ENCODE data around the gene ELK4.

ELK4 gene, protein sequence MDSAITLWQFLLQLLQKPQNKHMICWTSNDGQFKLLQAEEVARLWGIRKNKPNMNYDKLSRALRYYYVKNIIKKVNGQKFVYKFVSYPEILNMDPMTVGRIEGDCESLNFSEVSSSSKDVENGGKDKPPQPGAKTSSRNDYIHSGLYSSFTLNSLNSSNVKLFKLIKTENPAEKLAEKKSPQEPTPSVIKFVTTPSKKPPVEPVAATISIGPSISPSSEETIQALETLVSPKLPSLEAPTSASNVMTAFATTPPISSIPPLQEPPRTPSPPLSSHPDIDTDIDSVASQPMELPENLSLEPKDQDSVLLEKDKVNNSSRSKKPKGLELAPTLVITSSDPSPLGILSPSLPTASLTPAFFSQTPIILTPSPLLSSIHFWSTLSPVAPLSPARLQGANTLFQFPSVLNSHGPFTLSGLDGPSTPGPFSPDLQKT

DNA sequence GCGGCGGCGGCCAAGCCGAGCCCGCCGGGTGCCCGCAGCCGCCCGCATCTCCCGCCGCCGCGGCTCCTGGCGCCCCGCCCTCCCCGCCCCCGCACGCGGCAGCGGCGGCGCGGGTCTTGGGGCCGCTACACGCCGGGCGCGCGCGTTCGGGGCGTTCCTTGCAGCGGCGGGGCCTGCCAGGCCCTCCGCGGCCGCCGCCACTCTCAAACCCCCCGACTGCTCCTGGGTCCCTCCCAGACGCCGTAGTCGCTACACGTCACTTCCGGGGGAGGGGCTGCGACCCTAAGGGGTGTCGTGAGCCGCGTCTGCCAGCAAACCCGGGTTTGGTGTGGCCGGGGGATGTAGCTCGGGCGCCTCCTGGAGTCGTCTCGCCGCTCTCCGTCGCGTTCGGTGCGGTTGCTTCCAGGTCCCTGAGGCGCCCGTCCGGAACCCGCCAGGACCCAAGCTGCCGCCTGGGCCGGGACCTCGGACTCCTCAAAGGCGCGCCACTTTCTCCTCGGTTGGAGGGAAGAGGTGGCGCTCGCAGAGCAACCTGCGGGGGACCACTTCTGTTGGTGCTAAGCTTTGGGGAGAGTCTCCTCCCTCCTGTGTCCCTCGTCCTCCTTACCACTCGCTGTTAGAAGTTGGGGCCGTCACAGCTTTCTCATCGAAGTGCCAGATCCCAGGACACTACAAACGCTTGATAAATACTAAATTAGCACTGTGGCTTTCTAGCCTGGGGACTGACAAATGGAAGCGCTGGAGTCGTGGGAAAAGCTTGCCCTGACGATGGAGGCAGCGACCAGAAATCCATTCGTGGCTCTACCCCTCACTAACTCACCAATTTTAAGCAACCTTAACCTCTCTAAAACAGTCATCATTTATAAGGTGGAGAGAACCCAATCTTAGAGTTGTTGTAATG lies at the start of gene ELK4:
Gene ELK4 (minus strand): TSS at position 244 of the 901 bp plus-strand sequence. CDS start 8,129 bp downstream, outside the sequence.
- Histone ChIP-seq H3K4me3 (peak within 1 kb of the TSS; percentile 47 to 77 (median 67)), H3K27ac (peak within 1 kb of the TSS; percentile 82 to 99 (median 95))

DNA sequence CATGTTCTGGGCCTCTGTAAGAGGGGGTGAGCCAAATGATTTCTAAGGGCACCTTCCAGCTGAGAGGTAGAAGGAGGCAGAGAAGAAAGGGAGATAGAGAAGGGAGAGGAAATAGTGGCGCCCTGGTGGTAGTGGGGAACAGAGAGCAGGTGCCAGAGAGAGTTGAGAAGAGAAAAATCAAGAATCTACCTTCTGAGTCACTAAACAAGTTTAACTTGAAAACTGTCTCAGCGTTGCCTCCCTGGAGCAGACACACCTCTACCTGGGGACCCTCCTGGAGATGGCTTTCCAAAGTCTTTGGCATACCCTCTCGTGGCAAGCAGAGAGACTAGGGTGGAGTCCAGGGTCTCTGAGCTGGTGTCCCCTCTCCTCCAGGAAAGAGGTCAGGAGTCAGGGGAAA lies 49.6 kb upstream of the ELK4 start:
- Histone ChIP-seq H3K4me3 (no peak overlapping the region), H3K27ac (no peak overlapping the region)

DNA sequence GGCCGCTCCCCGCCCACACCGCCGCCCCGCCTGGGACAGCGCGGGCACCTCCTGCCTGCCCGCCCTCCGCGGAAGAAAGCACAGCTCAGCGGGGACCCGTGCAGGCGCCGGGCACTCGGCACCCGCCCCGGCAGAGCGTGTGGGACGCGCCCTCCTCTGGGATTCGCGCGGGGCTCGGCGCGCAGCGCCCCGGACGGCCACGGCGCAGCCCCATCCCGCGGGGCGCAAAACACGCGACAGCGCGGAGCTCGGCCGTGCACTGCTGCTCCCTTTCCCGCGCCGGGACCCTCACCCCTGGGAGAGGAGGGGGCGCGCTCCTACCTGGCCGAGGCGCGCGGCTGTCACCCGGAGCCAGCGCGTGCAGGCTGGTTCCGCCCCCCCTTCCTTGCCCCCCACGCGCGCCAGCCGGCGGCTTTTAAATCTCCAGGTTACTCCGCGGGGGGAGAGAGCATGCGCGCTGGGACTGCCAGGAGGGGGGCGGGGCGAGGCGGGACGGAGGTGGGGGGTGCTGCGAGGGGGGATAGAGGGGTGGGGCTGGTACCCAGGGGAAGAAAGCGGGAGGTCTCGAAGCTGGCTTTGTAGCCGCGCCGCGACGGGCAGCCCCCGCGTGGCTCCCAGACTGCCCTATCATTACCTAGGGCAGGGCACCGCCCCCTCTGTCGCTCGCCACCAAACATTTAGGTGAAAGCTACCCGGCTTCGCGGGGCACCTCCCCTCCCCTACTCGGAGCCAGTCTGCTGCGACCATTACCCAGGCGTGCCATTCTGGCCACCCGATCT lies 48.5 kb upstream of the ELK4 start, which contains the start of gene SLC45A3:
Gene SLC45A3 (minus strand): TSS at position 437 of the 779 bp plus-strand sequence. CDS start 15,853 bp downstream, outside the sequence.
- Histone ChIP-seq H3K4me3 (peak within 1 kb of the TSS; percentile 62 to 79 (median 68)), H3K27ac (peak within 1 kb of the TSS in 15 of 21 experiments; percentile 12 to 70 (median 60))

DNA sequence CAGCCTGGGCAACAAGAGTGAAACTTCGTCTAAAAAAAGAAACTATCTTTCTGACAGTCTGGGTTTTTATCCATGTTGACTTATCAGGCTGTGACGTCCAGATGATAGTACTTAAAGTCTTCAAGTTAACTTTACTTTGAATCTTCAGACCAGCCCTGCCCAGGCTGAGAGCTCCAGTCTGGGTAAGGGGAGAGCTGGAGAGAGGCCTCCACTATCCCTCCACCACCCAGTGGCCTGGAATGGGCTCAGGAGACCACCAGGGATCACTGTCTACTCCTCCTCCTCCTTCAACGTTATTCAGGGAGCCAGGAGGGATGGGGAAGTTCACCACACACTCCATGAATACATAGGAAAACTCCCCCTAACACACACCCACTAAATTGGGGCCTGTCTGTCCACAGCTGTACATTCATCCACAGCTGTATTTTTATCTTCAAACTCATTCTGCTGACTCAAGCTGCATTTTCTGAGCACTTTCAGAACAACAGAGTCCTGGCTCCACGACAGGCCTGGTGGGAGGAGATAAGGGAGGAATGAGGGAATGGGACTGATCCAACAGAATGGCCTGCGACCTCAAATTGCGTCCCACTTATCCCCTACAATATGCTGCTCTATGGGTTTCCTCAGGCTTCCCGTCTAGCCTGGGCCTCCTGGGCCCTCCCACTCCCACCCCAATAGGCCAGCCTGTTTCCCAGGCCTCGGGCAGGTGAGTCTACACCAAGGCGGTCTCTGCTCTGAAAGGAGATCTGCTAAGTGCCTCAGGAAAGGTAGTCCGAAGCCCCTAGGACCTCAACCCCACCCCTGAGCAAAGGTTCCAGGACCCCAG lies 46.7 kb upstream of the ELK4 start:
- Histone ChIP-seq H3K4me3 (peak overlapping the region in 1 of 7 experiments; percentile 71), H3K27ac (peak overlapping the region in 4 of 21 experiments; percentile 11 to 64 (median 64))

DNA sequence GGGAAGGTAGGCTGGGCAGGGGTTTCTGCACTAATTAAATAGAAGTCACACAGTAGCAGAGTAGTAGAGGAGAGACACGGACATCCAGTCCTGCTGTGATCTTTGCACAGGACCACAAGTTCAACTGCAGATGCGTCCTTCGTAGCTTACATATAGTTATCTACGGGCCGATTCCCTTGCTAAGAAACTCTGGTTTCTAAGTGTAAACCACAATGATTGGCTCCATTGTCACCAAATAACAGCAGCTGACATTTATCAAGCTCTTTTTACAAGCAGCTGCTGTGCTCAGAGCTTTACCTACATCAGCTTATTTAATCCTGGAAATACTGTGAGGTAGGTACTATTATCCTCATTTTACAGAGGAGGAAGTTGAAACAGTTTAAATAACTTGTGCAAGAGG lies 45.4 kb upstream of the ELK4 start:
- Histone ChIP-seq H3K27ac (no peak overlapping the region), H3K4me3 (no peak overlapping the region)

DNA sequence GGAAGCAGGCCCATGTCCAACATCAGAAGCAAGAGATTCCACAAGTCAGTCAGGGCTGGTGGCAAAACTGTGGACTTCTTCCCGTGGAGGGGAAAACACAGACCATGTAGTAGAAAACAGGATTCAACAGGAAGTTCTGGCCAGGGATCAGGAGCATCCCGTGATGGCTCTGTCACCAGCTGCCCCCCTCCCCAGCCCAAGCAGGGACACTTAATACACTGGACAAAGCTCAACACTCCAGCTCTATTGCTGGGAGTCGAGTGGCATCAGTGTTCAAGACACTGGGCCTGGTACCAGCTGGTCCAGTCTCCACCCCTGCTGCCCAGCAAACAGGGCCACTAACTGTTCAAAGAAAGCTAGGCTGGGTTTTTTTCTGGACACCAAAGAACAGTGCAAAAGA lies 44.8 kb upstream of the ELK4 start:
- H3K4me3 ChIP-seq, result no peak overlapping the region
- H3K27ac ChIP-seq, result no peak overlapping the region

DNA sequence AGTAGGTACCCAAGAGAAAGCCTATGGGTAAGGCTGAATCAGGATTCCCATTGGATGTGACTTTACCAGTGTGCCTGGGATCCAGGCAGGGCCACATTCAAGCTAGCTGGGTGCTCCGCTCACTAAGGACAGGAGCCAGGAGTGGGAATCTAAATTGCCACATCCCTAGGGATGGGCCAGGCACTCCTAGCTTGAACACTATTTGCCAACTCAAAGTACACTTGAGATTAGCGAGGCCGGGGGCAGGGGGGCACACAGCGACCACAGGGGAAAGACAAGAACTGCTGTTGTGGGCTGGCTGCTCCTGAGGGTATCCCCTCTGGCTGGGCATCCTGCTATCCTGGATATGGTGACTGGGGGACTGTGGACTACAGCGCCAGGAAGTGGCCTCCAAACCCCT lies 44.2 kb upstream of the ELK4 start:
- no peak overlapping the region for H3K27ac ChIP-seq
- H3K4me3 ChIP-seq, result no peak overlapping the region

DNA sequence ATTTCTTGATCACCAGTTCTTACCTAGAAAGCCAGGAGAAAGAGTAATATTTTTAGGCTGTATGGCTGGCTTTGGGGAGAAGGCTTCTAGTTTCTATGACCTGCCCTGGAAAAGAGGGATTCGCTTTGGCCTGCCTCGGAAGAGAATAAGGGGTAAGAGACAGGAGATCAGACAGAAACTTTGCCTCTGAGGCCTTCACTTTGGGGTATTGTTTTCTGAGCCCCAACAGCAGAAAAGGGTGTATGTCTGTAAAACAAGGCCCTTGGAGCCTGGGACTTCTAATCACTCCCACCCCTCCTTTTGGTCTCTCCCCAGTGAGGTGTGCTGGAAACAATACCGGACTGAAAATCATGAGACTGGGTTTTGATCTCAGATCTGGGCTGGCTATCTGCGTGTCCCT lies 43.4 kb upstream of the ELK4 start:
- Histone ChIP-seq H3K27ac (no peak overlapping the region), H3K4me3 (no peak overlapping the region)

DNA sequence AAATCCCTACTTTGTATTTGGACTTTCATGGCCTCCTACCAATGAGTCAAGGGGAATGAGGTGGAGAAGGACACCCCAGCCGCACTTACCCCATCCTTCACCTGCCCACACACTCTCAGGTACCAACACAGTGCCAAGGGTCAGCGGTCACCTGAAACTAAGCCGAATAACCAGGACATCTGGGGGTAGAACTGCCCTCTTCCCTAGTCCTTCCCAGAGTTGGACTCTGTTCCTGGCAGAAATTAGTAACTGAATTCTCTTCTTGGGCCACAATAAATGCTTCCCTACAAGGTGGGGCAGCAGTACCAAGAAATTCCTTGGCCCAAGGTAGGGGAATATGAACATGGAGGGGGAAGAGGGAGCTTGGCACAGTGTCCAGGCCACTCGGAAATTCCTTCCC lies 41.2 kb upstream of the ELK4 start:
- H3K27ac ChIP-seq, result no peak overlapping the region
- no peak overlapping the region for H3K4me3 ChIP-seq

DNA sequence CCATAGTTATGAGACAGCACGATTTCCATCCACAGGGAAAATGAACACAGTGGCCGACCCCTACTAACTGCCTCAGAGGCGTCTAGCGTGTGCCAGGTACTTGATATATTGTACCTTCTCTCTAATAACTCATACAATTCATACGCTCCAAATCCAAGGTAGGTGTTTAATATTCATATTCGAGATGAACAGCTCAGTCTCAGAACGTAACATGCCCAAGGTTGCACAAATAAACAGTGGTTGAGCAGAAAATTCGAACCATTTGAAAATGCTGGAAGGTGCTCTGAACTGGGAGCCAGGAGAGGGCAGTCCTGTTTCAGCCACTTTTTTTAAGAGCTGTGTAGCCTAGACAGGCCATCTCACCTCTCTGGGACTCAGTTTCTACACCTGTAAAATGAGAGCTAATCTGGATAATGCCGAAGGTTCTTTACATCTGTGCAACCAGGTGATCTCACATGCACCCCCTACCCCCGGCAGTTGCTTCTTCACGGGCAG lies 40.6 kb upstream of the ELK4 start:
- Histone ChIP-seq H3K27ac (no peak overlapping the region), H3K4me3 (no peak overlapping the region)

DNA sequence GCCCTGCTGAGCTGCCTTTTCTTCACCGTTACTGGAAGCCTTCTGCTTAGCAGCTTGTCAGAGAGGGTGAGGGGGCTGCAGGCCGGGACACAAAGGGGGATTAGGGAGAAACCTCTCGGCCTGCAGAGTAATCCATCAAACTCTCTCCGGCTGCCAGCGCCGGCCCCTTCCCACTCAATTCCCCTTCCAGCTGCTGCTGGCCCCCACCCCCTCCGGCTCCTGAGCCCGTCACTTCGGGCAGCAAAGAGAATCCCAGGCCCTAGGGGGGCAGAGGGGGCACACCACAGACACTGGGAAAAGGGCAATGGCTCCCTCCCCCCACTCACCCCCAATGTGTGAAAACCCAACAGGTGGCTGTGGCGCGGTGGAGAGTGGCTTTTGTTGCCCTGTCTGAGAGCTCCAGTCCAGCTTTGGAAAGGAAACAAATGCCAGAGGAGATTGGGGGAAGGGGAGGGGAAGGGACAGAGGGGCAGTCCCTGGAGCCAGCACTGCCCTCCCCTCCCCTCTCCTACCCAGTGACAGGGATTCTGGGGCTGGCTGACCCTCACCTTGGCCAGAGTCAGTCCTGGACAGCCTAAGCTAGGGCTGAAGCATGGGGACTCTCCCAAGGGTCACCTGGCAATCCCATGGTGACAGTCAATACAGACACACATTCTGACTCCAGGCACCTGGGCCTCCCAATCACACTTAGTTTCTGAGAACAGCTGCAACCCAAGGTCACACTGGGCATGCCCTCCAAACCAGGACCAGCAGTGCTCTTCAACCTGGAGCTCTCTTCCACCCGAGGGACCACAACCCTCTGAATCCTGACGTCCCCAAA lies 39.0 kb upstream of the ELK4 start:
- Histone ChIP-seq H3K4me3 (no peak overlapping the region), H3K27ac (no peak overlapping the region)

DNA sequence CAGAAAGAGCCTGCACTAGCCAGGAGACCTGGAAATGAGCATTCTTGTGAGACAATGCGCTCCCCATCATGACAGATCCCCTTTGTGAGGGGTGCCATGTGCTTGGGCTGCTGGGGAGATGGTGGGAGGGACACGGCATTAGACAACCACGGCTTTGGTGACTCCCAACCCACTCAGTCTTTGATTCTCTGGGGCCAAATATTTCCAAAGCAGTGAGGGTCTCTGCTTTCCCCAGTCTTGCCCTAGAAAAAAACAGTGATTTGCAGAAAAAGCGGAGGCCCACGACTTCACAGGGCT lies 38.3 kb upstream of the ELK4 start:
- no peak overlapping the region for H3K4me3 ChIP-seq
- H3K27ac ChIP-seq, result no peak overlapping the region

DNA sequence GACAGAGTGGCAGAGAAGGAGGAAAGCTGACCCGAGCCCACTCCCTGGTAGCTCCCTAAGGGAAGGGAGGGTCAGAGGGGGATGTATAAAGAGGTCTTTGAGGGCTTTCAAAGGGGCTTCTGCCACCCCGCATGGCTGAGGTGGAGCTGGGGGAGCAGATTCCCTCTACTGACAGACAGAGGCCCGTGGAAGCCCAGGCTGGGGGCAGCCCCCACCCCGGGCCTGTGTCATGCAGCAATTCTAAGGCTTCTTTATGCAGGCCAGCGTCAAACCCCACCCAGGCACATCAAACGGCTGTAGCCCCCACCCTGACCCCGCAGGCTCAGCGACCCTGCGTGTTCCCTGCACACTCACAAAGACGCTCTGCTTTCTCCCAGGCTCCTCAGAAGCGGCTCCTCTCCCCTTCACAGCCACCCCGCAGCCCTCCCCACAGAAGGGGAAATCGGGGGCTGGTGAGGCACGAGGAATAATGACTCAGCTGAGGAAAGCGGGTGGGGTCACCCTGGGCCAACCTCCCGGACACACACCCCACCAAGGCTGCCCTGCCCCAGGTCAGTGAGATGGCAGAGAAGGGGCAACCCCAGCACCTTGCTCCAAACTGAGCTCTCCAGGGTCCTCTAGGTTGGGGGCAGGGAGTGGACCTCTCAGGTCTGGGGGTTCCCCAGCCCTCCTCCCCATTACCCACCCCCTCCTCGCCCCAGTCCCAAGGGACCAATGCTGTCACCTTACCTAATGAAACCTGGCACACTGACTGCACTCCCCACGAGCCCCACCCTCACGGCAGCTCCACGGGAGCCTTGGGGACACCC lies 37.7 kb upstream of the ELK4 start:
- Histone ChIP-seq H3K4me3 (no peak overlapping the region), H3K27ac (peak overlapping the region in 3 of 21 experiments; percentile 4 to 16 (median 5))

DNA sequence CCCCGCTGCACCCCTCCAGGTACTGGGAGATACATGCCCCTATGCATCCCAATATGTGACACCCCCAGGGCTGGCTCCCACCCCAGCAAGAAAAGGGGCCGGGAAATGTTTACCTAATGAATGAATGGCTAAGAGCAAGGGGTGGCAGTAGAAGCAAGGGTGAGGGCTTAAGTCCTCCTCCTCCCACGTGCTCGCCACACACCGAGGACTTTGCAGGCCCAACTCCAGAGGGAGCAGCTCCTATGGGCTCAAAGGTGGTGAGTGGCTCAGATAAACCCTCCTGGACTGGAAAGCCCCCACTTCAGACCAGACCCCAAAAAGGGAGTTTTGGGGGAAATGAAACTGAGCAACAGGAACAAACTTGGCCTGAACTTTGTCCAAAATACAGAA lies 37.1 kb upstream of the ELK4 start:
- H3K4me3 ChIP-seq, result no peak overlapping the region
- peak overlapping the region in 1 of 21 experiments; percentile 5 for H3K27ac ChIP-seq

DNA sequence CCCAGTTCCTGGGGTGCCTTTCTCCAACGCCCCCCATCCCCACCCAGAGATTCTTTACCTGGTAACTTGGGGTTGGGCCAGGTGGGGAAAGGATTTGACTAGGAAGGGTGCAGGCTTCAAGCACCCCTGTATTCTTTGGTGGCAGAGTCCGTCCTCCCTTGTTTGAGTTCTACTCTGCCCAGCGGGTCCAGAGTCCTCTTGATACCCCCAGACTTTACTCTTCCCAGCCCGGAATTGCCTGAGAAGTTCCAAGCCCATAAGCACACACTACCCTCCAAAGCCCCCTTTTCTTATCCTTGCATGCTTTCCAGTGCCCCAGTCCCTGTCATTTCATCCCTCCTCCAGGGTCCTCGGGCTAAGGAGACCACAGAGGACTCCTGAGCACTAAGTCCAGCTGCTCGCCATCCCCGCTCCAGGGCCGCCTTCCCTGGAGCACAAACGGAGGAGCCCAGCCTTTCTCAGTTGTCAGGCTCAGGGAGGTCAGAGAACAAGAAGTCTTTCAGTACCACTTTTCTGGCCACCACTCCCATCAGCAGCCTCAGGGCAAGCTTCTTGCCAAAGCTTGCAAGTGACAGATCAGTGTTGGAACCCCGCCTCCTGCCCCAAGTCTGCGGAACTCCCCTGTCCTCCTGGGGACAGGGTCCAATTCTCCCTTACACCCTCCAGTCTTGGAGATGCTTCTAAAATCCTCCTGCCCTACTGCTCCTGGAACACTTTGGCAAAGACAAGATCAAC lies 36.3 kb upstream of the ELK4 start:
- no peak overlapping the region for H3K4me3 ChIP-seq
- no peak overlapping the region for H3K27ac ChIP-seq

DNA sequence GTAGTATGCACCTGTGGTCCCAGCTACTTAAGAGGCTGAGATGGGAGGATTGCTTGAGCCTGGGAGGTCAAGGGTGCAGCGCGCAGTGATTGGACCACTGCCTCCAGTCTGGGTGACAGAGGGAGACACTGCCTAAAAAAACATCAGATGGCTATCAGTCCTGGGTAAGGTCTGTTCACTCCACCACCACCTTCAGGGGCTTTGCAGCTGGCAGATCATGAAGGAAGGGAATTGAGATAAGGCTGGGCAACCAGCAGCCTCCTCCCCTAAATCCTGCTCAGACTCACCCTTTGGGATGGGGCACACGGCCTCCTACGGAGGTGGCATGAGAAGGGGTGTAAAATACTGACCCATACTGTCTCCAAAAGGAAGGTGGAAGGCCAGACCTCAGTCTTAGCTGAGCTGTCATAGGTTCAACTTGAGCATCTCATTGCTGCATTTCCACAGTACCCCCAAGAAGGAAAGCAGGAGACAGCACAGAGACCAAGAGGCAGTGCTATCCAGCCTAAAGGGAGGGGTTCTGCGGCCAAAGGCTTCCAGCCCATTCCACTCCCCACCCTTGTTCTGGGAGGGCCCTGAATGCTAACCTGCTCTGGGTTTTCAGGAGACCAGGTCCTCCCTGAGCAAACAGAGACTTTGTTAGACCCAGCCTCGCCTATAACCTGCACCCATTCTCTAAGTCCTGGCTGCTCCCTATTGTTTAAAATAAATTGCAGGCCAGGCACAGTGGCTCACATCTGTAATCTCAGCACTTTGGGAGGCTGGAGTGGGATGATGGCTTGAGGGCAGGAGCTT lies 34.8 kb upstream of the ELK4 start:
- no peak overlapping the region for H3K27ac ChIP-seq
- no peak overlapping the region for H3K4me3 ChIP-seq

Measured in skin epidermis (tissue), 12 donors.